Measurements from ENCODE around the gene ACSL1.

Gene ACSL1

GRCh38 chr4:184715526-184715925, 110.2 kb downstream of the ACSL1 start:
- no peak for DNase-seq

DNA sequence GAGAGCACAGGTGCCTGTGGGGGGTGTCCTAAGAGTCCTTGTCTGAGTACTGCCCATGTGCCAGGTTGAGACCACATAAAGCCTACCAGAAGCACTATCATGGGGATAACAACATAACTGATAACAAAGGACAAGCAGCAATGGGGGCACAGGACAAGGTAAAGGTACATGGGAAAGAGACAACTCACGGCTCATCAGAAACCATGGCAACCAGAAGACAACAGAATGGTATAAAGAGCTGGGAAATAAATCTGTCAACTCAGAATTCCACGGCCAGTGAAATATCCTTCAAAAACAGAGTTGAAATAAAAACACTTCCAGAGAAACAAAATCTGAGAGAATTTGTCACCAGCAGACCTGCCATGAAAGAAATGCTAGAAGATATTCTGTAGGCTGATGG, 111.9 kb downstream of the ACSL1 start:
- no peak for DNase-seq

DNA sequence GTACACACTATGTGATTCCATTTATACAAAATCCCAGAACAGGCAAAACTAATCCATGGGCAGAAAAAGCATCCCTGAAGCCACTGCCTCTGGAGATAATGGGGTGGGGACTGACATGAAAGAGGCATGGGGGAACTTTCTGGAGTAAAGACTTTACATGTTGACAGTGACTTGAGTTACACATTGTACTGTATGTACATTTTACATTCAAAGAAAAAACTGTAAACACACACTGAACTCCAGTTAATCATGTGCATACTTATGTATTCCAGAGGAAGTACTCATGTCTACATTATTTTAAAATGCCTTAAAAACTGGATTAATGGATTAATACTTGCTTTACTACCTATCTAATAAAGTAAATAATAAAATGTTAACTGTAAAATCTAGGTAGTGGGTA, 113.4 kb downstream of the ACSL1 start:
- DNase-seq = no peak

GRCh38 chr4:184706453-184706852, 119.3 kb downstream of the ACSL1 start:
- DNase-seq = no peak

GRCh38 chr4:184705692-184706091, 120.1 kb downstream of the ACSL1 start:
- no peak for DNase-seq
